NCI-H510A treated with DMSO at 0.1 percent for 48 hours (cell line): ENCODE measurements around the gene SND1.

ENCODE experiments used
- DNase-seq: peaks from one replicate; lab custom pipeline; 2025; lab: John Stamatoyannopoulos, UW

SND1 gene

DNA sequence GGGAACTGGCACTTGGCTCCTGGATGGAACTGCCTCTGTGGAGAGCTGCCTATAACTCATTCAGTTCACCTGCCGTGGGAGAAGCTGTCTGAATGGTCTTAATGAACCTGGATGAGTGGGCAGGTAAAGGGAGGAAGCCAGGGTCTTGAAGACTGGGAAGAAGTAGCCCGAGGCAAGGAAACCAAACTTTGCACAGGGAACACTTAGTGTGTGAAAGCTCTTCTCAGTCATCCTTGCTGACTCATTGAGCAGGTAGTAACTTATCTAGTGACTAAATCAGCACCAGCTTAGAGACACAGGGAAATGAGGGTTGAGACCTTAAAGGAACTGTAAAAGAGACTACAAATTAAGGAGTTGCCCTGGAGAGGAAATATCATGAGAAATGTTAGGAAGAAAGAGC, 369.4 kb downstream of the SND1 start:
- no peak for DNase-seq

GRCh38 chr7:128022631-128023532, 370.9 kb downstream of the SND1 start:
- DNase-seq = no peak

- DNase-seq = no peak
These were observed 372.2 kb downstream of the SND1 start for GRCh38 chr7:128024151-128024550.

- no peak for DNase-seq
These were observed 373.4 kb downstream of the SND1 start for GRCh38 chr7:128025380-128025779.

- DNase-seq = no peak
These were observed 373.8 kb downstream of the SND1 start for GRCh38 chr7:128025819-128026218.

DNA sequence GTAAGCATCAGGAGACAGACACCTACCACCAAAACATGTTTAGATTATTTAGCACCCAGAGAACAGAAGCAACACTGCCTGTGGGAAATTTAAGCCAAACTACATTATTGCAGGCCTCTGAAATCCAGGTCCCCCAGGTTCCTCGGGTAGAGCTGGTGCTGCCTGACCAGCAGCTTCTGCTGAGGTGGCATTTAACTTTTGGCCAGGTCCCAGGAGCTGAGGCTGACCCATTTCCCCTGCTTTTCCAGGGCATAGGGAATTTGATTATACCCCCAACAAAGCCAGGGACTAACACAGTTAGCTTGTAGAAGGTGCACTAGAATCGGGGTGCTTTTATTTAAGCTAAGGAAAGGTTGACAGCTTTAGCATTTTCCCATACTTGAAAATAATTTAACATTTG, 374.6 kb downstream of the SND1 start:
- DNase-seq = no peak

DNA sequence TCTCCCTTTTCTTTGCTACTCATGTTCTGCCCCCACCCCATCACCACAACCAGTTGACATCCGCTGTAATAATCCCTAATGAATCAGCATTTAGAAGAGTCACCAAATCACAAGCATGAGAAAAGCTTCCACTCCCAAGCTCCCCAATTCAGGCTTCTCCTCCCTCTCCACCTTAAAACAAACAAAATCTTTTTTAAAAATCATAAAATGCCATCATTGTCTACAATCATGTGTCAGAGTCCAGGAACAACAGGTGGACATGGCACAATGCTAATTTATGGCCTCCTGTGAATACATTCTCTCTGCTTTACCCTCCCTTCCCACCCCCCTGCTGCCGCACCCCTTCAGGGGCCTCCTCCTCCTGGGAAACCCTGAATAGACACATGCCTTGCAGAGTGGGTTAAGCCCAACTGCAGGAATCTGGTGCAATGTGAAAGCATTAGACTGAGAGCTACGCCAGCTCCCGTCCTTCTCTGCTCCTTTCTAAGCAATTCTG, 375.5 kb downstream of the SND1 start:
- DNase-seq = no peak

GRCh38 chr7:128029405-128029995, 377.5 kb downstream of the SND1 start:
- no peak for DNase-seq

DNA sequence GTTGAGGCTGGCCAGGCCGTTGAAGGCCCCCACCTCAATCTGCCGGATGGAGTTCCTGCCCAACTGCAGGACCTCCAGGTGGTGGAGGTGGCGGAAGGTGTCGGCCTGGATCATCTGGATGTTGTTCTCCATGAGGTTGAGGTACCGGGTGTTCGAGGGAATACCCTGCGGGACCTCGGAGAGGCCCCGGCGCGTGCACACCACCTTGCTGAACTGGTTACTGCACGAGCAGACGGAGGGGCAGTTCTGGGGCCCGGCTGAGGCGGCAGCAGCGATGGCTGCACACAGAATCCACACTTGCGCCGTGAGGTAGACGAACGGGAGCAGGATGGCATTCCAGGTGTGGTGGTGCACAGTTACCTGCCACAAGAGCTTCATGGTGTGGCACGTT, 378.3 kb downstream of the SND1 start:
- DNase-seq = no peak

- DNase-seq = no peak
These were observed 378.9 kb downstream of the SND1 start, which contains the start of gene LRRC4 for GRCh38 chr7:128030654-128031611. Gene LRRC4 (minus strand): TSS chr7:128031437. CDS start chr7:128030640, 797 bp downstream.

- DNase-seq = peak; percentile 37
These were observed 380.1 kb downstream of the SND1 start for GRCh38 chr7:128031901-128032604.

GRCh38 chr7:128032605-128033235, 380.7 kb downstream of the SND1 start:
- no peak for DNase-seq

DNA sequence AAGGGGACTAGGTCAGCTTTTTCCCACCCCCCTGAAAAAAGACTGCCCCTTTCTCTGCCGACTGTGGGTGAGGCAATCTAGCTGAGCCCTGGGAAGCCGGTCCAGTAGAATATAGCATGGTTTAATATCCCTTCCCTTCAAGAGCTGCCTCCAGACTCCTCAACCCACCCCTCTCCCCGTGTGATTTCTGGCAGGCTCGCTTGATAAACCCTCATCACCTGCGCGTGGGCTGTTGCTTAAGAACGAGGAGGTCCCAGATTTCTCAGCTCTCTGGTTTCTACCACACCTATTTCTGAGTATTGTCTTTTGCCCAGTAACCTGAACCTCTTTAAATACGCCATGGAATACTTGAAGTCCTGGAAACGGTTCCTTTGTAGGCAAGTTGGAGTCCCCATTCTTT, 381.3 kb downstream of the SND1 start:
- no peak for DNase-seq

- DNase-seq = no peak
These were observed 382.8 kb downstream of the SND1 start for GRCh38 chr7:128034825-128035224.

GRCh38 chr7:128035712-128036111, 383.7 kb downstream of the SND1 start:
- no peak for DNase-seq

DNA sequence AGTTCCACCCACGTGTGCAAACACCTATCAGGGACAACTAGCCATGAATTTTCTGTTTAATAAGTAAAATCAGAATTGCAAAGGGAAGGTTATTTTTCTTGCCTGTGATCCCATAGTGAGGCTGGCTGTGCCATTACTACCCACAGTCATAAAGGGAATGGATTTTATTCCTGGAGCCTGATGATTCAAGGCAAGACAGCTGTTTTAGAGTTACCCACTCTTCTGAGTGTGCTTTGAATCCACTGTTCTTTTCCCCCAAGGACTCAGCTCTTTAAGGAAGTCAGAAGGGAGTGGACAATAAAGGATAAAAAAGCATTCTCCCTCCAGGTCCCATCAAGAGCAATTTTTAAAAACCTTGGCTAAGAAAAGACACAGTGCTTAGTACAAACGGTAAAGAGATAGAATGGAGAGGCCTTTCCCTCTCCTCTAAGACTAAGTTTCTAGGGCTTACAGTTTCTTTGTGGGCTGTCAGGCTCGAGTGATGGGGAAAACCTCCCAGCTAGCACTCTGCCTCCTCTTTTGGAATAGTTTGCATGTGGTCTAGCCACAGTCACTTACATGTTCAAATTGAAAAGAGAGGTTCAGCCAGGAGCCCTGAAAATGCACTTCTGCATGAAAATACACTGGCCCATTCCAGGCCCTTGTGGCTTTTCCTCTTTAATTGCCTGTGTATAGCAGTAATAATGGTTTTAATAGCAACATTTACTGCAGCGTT, 384.4 kb downstream of the SND1 start:
- DNase-seq = no peak

GRCh38 chr7:128037081-128037480, 385.1 kb downstream of the SND1 start:
- DNase-seq = no peak

DNA sequence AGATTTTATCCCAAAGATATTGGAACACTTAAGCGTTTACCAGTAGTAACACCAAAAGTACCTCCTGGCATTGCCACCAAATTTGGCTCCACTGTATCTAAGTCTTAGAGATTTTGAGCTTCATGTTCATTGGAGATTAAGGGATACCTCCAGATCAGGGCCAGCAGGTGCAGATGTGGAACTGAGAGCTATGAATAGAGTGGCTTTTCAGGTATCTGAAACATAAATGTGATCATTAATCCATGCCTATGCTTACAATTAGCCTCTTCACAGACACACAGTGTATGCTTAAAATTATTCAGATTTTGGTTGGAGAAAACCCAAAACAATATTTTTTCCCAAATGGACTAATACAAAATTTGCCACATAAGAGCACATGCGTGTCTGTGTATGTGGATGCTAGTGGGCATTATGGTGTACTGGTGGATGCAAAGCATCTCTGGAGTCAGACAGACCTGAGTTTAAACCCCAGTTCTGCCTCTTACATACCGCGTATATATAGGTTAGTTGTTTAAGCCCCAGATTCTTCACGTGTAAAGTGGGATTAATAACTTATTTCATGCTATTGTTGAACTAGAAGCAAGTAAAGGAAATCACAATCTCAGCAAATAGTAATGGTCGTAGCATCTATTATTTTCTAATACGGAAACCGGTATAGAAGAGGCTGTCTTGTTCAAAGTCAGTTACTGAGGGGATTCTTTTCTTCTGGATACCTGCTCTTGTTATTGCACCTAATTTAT, 386.1 kb downstream of the SND1 start:
- no peak for DNase-seq

GRCh38 chr7:128039544-128039953, 387.6 kb downstream of the SND1 start:
- DNase-seq = no peak

GRCh38 chr7:128040205-128040604, 388.2 kb downstream of the SND1 start:
- no peak for DNase-seq
